ENCODE data around the gene LRRC53.

DNA sequence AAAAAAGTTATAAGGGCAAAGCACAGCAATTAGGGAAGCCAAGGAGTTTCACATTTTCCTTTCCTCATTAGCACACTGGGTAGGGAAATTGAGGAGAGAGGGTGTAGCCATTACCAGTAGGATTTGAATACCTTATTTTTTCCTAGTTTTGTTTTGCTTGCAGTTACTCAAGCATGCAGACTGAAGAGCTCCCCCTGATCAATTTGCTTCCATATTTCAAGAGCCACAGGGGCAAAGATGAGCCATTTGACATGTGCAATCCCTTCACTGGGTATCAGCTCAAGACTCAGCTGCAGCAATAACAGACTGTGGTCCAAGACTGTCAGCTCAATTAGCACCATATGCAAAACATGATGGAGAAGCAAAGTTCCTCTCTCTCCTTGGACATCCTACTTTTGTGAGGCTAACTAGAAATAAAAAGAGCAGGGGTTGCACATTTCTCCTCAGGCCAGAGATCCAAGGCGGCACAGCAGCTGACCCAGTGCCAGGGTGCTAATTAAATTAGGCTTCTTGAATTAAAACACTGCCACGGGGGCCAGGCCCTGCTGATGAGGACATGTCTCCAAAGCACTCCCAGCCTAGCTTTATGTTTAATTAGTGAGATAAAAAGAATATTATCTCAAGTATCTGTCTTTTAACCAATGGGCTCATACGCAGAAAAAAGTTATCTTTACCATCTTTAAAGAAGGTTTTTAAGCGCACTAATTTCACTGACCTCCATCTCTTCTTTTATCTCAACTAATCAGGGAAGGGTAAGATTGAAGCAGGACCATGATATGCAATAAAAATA, 36.7 kb upstream of the LRRC53 start:
- TF ChIP-seq EZH2phosphoT487 (IDR thresholded peaks at IDR 0.05; ENCODE audit: unreplicated experiment) (no peak), CREB1 (CRISPR knock-in tag; IDR thresholded peaks at IDR 0.05; ENCODE audit: low read depth) (no peak), POLR2AphosphoS5 (IDR thresholded peaks at IDR 0.05; ENCODE audit: low read depth) (no peak), EZH2 (IDR thresholded peaks at IDR 0.05; ENCODE audit: low read depth, unreplicated experiment) (no peak), ETS1 (IDR thresholded peaks at IDR 0.05) (no peak), ZNF331 (CRISPR knock-in tag; IDR thresholded peaks at IDR 0.05; ENCODE audit: low read depth) (no peak), JUNB (IDR thresholded peaks at IDR 0.05; ENCODE audit: unreplicated experiment) (no peak)
- TF ChIP-seq, protein P1, sequence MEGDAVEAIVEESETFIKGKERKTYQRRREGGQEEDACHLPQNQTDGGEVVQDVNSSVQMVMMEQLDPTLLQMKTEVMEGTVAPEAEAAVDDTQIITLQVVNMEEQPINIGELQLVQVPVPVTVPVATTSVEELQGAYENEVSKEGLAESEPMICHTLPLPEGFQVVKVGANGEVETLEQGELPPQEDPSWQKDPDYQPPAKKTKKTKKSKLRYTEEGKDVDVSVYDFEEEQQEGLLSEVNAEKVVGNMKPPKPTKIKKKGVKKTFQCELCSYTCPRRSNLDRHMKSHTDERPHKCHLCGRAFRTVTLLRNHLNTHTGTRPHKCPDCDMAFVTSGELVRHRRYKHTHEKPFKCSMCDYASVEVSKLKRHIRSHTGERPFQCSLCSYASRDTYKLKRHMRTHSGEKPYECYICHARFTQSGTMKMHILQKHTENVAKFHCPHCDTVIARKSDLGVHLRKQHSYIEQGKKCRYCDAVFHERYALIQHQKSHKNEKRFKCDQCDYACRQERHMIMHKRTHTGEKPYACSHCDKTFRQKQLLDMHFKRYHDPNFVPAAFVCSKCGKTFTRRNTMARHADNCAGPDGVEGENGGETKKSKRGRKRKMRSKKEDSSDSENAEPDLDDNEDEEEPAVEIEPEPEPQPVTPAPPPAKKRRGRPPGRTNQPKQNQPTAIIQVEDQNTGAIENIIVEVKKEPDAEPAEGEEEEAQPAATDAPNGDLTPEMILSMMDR (conservative IDR thresholded peaks at IDR 0.05; ENCODE audit: low read depth in 2 of 2), result no peak
- TF ChIP-seq, protein P2, sequence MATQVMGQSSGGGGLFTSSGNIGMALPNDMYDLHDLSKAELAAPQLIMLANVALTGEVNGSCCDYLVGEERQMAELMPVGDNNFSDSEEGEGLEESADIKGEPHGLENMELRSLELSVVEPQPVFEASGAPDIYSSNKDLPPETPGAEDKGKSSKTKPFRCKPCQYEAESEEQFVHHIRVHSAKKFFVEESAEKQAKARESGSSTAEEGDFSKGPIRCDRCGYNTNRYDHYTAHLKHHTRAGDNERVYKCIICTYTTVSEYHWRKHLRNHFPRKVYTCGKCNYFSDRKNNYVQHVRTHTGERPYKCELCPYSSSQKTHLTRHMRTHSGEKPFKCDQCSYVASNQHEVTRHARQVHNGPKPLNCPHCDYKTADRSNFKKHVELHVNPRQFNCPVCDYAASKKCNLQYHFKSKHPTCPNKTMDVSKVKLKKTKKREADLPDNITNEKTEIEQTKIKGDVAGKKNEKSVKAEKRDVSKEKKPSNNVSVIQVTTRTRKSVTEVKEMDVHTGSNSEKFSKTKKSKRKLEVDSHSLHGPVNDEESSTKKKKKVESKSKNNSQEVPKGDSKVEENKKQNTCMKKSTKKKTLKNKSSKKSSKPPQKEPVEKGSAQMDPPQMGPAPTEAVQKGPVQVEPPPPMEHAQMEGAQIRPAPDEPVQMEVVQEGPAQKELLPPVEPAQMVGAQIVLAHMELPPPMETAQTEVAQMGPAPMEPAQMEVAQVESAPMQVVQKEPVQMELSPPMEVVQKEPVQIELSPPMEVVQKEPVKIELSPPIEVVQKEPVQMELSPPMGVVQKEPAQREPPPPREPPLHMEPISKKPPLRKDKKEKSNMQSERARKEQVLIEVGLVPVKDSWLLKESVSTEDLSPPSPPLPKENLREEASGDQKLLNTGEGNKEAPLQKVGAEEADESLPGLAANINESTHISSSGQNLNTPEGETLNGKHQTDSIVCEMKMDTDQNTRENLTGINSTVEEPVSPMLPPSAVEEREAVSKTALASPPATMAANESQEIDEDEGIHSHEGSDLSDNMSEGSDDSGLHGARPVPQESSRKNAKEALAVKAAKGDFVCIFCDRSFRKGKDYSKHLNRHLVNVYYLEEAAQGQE (IDR thresholded peaks at IDR 0.05; ENCODE audit: unreplicated experiment), result no peak
